Suprapubic skin (tissue), 4 donors: Measurements from ENCODE around the gene REPS2. TPM values are rescaled to one million over a fixed set of nuclear protein-coding genes. Genes with fewer than 3 reads are reported as not detected.

ENCODE experiments used
- DNase-seq, 2 donors: peaks; one replicate each; pipeline ENCODE4 v3.0.0-alpha.2; 2019; ENCODE audit warnings: low spot score in 2 of 2
- H3K27ac ChIP-seq: fragments of 200-600 bp; sonication (generic); one replicate; pipeline ENCODE4 v1.5.1; 2019
- H3K27me3 ChIP-seq: fragments of 200-600 bp; sonication (generic); one replicate; pipeline ENCODE4 v1.5.1; 2019
- H3K36me3 ChIP-seq: fragments of 200-600 bp; sonication (generic); one replicate; pipeline ENCODE4 v1.5.1; 2019
- H3K4me1 ChIP-seq: fragments of 200-600 bp; sonication (generic); one replicate; pipeline ENCODE4 v1.5.1; 2019
- H3K4me3 ChIP-seq: fragments of 200-600 bp; sonication (generic); one replicate; pipeline ENCODE4 v1.5.1; 2019; ENCODE audit warnings: mild to moderate bottlenecking
- H3K9me3 ChIP-seq: fragments of 200-600 bp; sonication (generic); one replicate; pipeline ENCODE4 v1.5.1; 2019
- EP300 ChIP-seq: sonication (generic); formaldehyde crosslinking; IDR thresholded peaks from one replicate; pipeline ENCODE4 v1.6.1; 2017; ENCODE audit warnings: antibody characterized with exemption
- POLR2A ChIP-seq, 2 donors: fragments of 450-650 bp; IDR thresholded peaks; one replicate each; pipeline ENCODE4 v1.6.1; 2017; ENCODE audit warnings: antibody characterized with exemption in 2 of 2, mild to moderate bottlenecking in 2 of 2, moderate library complexity in 2 of 2
- POLR2AphosphoS5 ChIP-seq, 3 donors: sonication (generic); formaldehyde crosslinking; IDR thresholded peaks; one replicate each; pipeline ENCODE4 v1.6.1; 2017; ENCODE audit warnings: antibody characterized with exemption in 3 of 3
- WGBS: methylation state at CpG from one replicate; pipeline ENCODE4 v1.1.5; 2018; 5-methylcytosine and 5-hydroxymethylcytosine counted together
- total RNA-seq, 4 donors: library from RNA; depleted of rRNA; stranded (reverse); fragments of >200 nt; gene quantifications; one replicate each; pipeline ENCODE4 v1.1.0, GENCODE V29; 2016
- TF ChIP-seq, protein P1 (sequence below), 2 donors: fragments of 200-600 bp in 1 of 2; fragments of 450-650 bp in 1 of 2; sonication (generic) in 1 of 2; IDR thresholded peaks; one replicate each; pipeline ENCODE4 v1.5.1; 2016 to 2019; ENCODE audit warnings: antibody characterized with exemption in 2 of 2, mild to moderate bottlenecking in 1 of 2, moderate library complexity in 1 of 2

REPS2 gene
- total RNA-seq, 4 donors from 2014 or later = 6.2 to 10.9 (median 8.6) TPM

DNA sequence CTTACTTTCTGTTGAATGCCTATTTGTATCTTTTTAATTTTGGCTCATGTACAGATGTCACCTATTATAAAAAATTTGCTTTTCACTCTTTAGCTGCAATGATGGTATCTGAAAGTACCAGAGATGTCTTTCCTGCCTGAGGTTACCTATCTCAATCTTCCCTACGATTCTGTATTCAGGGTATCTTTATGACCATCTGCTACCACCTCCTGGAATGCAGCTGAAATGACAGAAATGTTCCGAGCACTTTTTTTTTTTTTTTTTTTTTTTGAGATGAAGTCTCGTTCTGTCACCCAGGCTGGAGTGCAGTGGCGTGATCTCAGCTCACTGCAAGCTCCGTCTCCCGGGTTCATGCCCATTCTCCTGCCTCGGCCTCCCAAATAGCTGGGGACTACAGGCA lies 136.4 kb downstream of the REPS2 start:
- Histone ChIP-seq H3K4me1 (peaks cover 2% of the 10 kb centered on the region), H3K9me3 (no peaks in the 10 kb centered on the region), H3K4me3 (no peak overlapping the region), H3K27ac (no peak overlapping the region), H3K27me3 (no peaks in the 10 kb centered on the region), H3K36me3 (no peaks in the 10 kb centered on the region)
- 31% methylated on average over 7 of the region's 7 CpGs for WGBS
- no peak for DNase-seq
- TF ChIP-seq EP300 (no peak), POLR2A (IDR thresholded peaks at IDR 0.05) (no peak), POLR2AphosphoS5 (IDR thresholded peaks at IDR 0.05) (no peak)
- TF ChIP-seq, protein P1, sequence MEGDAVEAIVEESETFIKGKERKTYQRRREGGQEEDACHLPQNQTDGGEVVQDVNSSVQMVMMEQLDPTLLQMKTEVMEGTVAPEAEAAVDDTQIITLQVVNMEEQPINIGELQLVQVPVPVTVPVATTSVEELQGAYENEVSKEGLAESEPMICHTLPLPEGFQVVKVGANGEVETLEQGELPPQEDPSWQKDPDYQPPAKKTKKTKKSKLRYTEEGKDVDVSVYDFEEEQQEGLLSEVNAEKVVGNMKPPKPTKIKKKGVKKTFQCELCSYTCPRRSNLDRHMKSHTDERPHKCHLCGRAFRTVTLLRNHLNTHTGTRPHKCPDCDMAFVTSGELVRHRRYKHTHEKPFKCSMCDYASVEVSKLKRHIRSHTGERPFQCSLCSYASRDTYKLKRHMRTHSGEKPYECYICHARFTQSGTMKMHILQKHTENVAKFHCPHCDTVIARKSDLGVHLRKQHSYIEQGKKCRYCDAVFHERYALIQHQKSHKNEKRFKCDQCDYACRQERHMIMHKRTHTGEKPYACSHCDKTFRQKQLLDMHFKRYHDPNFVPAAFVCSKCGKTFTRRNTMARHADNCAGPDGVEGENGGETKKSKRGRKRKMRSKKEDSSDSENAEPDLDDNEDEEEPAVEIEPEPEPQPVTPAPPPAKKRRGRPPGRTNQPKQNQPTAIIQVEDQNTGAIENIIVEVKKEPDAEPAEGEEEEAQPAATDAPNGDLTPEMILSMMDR (IDR thresholded peaks at IDR 0.05) = no peak

DNA sequence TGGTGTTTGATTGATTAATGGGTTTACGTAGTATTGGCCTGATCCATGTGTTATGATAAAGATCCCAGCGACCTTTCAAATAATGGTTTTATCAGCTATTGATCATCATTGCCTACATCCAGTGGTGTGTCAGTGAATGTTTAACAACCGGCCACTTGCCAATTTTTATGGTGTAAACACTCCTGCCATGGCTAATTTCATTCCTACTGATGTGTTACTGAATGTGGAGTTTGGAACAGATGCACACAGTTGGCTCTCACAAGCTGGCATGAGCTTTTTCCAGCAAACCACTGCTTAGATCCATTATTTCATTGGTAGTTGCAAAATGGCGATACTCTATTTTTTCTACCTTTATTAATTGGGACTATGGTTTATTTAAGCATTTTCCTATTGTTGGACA lies 139.9 kb downstream of the REPS2 start:
- Histone ChIP-seq H3K4me3 (no peak overlapping the region), H3K4me1 (no peaks in the 10 kb centered on the region), H3K27me3 (no peaks in the 10 kb centered on the region), H3K27ac (no peak overlapping the region), H3K9me3 (no peaks in the 10 kb centered on the region), H3K36me3 (no peaks in the 10 kb centered on the region)
- TF ChIP-seq POLR2AphosphoS5 (IDR thresholded peaks at IDR 0.05) = no peak
- TF ChIP-seq, protein P1 (IDR thresholded peaks at IDR 0.05) = no peak
- no peak for TF ChIP-seq POLR2A (IDR thresholded peaks at IDR 0.05)
- TF ChIP-seq EP300 = no peak
- WGBS = 78% methylated on average over 4 of the region's 4 CpGs
- no peak for DNase-seq

- Histone ChIP-seq H3K4me1 (no peaks in the 10 kb centered on the region), H3K27ac (no peak overlapping the region), H3K9me3 (no peaks in the 10 kb centered on the region), H3K27me3 (no peaks in the 10 kb centered on the region), H3K4me3 (no peak overlapping the region), H3K36me3 (no peaks in the 10 kb centered on the region)
- TF ChIP-seq, protein P1 (IDR thresholded peaks at IDR 0.05) = no peak
- TF ChIP-seq EP300 = no peak
- TF ChIP-seq POLR2A (IDR thresholded peaks at IDR 0.05) = no peak
- no peak for TF ChIP-seq POLR2AphosphoS5 (IDR thresholded peaks at IDR 0.05)
- DNase-seq = no peak
Observed at GRCh38 chrX:17095161-17095560, 148.7 kb downstream of the REPS2 start.

DNA sequence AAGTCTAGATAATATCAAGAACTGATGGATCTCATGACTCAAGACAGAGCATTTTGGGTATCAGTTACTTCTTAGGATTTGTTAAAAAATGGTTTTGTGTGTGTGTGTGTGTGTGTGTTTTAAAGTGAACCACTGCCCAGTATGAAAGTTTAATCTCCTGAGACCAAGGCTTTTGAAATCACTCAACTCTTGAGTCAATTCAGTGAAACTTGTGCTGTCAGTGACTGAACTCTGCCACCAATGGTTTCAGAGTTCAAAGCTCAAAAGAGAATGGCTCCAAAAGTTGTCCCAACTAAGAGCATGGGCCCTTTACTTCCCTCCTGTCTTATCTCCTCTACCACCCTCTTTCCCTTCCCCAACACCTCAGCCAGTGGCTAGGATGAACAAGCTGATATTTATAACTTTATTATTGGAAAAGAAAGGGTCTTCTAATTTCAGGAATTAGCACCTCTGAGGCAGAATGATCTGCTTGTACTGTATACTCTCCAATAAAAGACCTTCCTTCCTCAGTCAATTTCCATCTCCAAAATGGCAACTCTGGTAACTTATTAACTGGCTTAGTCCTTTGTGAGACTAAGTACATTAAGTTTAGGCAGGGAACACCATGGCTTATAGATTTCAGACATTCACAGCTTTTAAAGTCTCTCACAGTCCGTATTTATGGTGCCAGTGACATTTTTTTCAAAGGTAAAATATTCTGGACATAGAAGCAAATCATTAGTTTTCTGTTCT lies 152.2 kb downstream of the REPS2 start:
- no peaks in the 10 kb centered on the region for H3K9me3 ChIP-seq
- 61% methylated on average over 1 of the region's 1 CpG for WGBS
- no peaks in the 10 kb centered on the region for H3K27me3 ChIP-seq
- TF ChIP-seq, protein P1 (IDR thresholded peaks at IDR 0.05) = no peak
- no peaks in the 10 kb centered on the region for H3K36me3 ChIP-seq
- no peak overlapping the region for H3K4me3 ChIP-seq
- DNase-seq = no peak
- H3K27ac ChIP-seq = no peak overlapping the region
- H3K4me1 ChIP-seq = no peaks in the 10 kb centered on the region

DNA sequence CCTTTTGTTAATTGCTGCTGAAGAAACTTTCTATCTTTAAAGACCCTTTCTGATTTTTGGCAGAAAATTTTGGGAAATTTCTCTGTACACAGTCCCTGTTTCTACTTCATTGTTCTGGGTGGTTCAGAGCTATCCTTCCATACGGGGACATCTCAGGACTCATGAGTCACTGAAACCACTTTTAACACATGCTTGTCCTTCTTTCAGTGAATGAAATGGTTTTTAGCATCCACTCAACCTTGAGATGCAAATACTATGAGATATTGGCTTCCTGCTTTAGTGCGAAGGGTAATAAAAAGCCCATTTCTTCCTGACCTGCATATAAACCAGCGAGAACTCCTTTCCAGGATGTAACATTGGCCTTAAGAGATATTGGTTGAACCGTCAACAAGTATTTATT lies 158.0 kb downstream of the REPS2 start:
- no peak for DNase-seq
- H3K4me1 ChIP-seq = no peaks in the 10 kb centered on the region
- TF ChIP-seq POLR2A (IDR thresholded peaks at IDR 0.05) = no peak
- H3K27ac ChIP-seq = no peak overlapping the region
- no peaks in the 10 kb centered on the region for H3K27me3 ChIP-seq
- no peaks in the 10 kb centered on the region for H3K36me3 ChIP-seq
- H3K4me3 ChIP-seq = no peak overlapping the region
- WGBS = 70% methylated on average over 4 of the region's 4 CpGs
- no peaks in the 10 kb centered on the region for H3K9me3 ChIP-seq

- H3K9me3 ChIP-seq = no peaks in the 10 kb centered on the region
- WGBS = 81% methylated on average over 6 of the region's 6 CpGs
- TF ChIP-seq POLR2A (IDR thresholded peaks at IDR 0.05) (no peak), EP300 (no peak), POLR2AphosphoS5 (IDR thresholded peaks at IDR 0.05) (no peak)
- TF ChIP-seq, protein P1 (IDR thresholded peaks at IDR 0.05) = no peak
- no peak overlapping the region for H3K4me3 ChIP-seq
- no peaks in the 10 kb centered on the region for H3K36me3 ChIP-seq
- H3K4me1 ChIP-seq = no peaks in the 10 kb centered on the region
- no peak overlapping the region for H3K27ac ChIP-seq
- no peak for DNase-seq
- H3K27me3 ChIP-seq = no peaks in the 10 kb centered on the region
Observed at GRCh38 chrX:17120816-17121215, 174.4 kb downstream of the REPS2 start.
